ENCODE data around the gene ANGPTL1. TPM values are rescaled to one million over a fixed set of nuclear protein-coding genes. Genes with fewer than 3 reads are reported as not detected.

ANGPTL1 gene
- total RNA-seq: not detected in 2 replicates

- no peak for DNase-seq (ENCODE audit: low spot score)
- Mint-ChIP-seq H3K27me3 (ENCODE audit: insufficient read depth) (no peaks in the 10 kb centered on the region), H3K4me3 (no peak within 1 kb of the TSS), H3K9me3 (no peaks in the 10 kb centered on the region), H3K4me1 (ENCODE audit: low read depth) (peaks cover 5% of the 10 kb centered on the region), H3K27ac (no peak within 1 kb of the TSS), H3K36me3 (ENCODE audit: low read depth) (no peaks in the 10 kb centered on the region)
- intact Hi-C loops (cut with micrococcal nuclease): no loop called here
Observed at GRCh38 chr1:178870944-178871343, at the start of gene ANGPTL1. ANGPTL1 (minus strand) TSS chr1:178871077; CDS start chr1:178865776, 5,301 bp downstream.

GRCh38 chr1:178919581-178919980 lies 48.7 kb upstream of the ANGPTL1 start:
- Mint-ChIP-seq H3K27me3 (ENCODE audit: insufficient read depth) (peaks cover 6% of the 10 kb centered on the region), H3K27ac (no peak overlapping the region), H3K36me3 (ENCODE audit: low read depth) (no peaks in the 10 kb centered on the region), H3K4me1 (ENCODE audit: low read depth) (no peaks in the 10 kb centered on the region), H3K4me3 (no peak overlapping the region), H3K9me3 (no peaks in the 10 kb centered on the region)
- intact Hi-C loops (cut with micrococcal nuclease): no loop called here
- no peak for DNase-seq (ENCODE audit: low spot score)

- Mint-ChIP-seq H3K4me1 (ENCODE audit: low read depth) (no peaks in the 10 kb centered on the region), H3K9me3 (no peaks in the 10 kb centered on the region), H3K27ac (no peak overlapping the region), H3K27me3 (ENCODE audit: insufficient read depth) (peaks cover 6% of the 10 kb centered on the region), H3K36me3 (ENCODE audit: low read depth) (no peaks in the 10 kb centered on the region), H3K4me3 (no peak overlapping the region)
- no peak for DNase-seq (ENCODE audit: low spot score)
- intact Hi-C loops (cut with micrococcal nuclease): no loop called here
Observed at GRCh38 chr1:178918955-178919354, 48.1 kb upstream of the ANGPTL1 start.

GRCh38 chr1:178918308-178918707 lies 47.4 kb upstream of the ANGPTL1 start:
- Mint-ChIP-seq H3K9me3 (no peaks in the 10 kb centered on the region), H3K4me1 (ENCODE audit: low read depth) (no peaks in the 10 kb centered on the region), H3K36me3 (ENCODE audit: low read depth) (no peaks in the 10 kb centered on the region), H3K27ac (no peak overlapping the region), H3K4me3 (no peak overlapping the region), H3K27me3 (ENCODE audit: insufficient read depth) (peaks cover 6% of the 10 kb centered on the region)
- no peak for DNase-seq (ENCODE audit: low spot score)
- intact Hi-C loops (cut with micrococcal nuclease): no loop called here

GRCh38 chr1:178916448-178917174 lies 45.7 kb upstream of the ANGPTL1 start:
- no peak overlapping the region for H3K27ac Mint-ChIP-seq
- H3K27me3 Mint-ChIP-seq (ENCODE audit: insufficient read depth): peaks cover 2% of the 10 kb centered on the region
- intact Hi-C loops (cut with micrococcal nuclease): no loop called here
- no peak for DNase-seq (ENCODE audit: low spot score)
- no peaks in the 10 kb centered on the region for H3K36me3 Mint-ChIP-seq (ENCODE audit: low read depth)
- no peak overlapping the region for H3K4me3 Mint-ChIP-seq
- no peaks in the 10 kb centered on the region for H3K9me3 Mint-ChIP-seq
- no peaks in the 10 kb centered on the region for H3K4me1 Mint-ChIP-seq (ENCODE audit: low read depth)

- Mint-ChIP-seq H3K27ac (no peak overlapping the region), H3K9me3 (no peaks in the 10 kb centered on the region), H3K4me3 (no peak overlapping the region), H3K27me3 (ENCODE audit: insufficient read depth) (peaks cover 2% of the 10 kb centered on the region), H3K4me1 (ENCODE audit: low read depth) (no peaks in the 10 kb centered on the region), H3K36me3 (ENCODE audit: low read depth) (peaks cover 1% of the 10 kb centered on the region)
- no peak for DNase-seq (ENCODE audit: low spot score)
- intact Hi-C loops (cut with micrococcal nuclease): no loop called here
Observed at GRCh38 chr1:178912597-178912996, 41.7 kb upstream of the ANGPTL1 start.

- no peak for DNase-seq (ENCODE audit: low spot score)
- Mint-ChIP-seq H3K4me1 (ENCODE audit: low read depth) (no peaks in the 10 kb centered on the region), H3K27me3 (ENCODE audit: insufficient read depth) (peaks cover 2% of the 10 kb centered on the region), H3K4me3 (no peak overlapping the region), H3K27ac (no peak overlapping the region), H3K9me3 (no peaks in the 10 kb centered on the region), H3K36me3 (ENCODE audit: low read depth) (peaks cover 1% of the 10 kb centered on the region)
- intact Hi-C loops (cut with micrococcal nuclease): no loop called here
Observed at GRCh38 chr1:178910023-178910422, 39.1 kb upstream of the ANGPTL1 start.

GRCh38 chr1:178908358-178908757 lies 37.5 kb upstream of the ANGPTL1 start:
- no peaks in the 10 kb centered on the region for H3K9me3 Mint-ChIP-seq
- no peaks in the 10 kb centered on the region for H3K4me1 Mint-ChIP-seq (ENCODE audit: low read depth)
- H3K27ac Mint-ChIP-seq: no peak overlapping the region
- H3K4me3 Mint-ChIP-seq: no peak overlapping the region
- peaks cover 1% of the 10 kb centered on the region for H3K36me3 Mint-ChIP-seq (ENCODE audit: low read depth)
- peaks cover 2% of the 10 kb centered on the region for H3K27me3 Mint-ChIP-seq (ENCODE audit: insufficient read depth)
- no peak for DNase-seq (ENCODE audit: low spot score)
- intact Hi-C loops (cut with micrococcal nuclease): no loop called here

GRCh38 chr1:178901482-178902125 lies 30.7 kb upstream of the ANGPTL1 start:
- Mint-ChIP-seq H3K9me3 (no peaks in the 10 kb centered on the region), H3K27me3 (ENCODE audit: insufficient read depth) (no peaks in the 10 kb centered on the region), H3K4me3 (no peak overlapping the region), H3K4me1 (ENCODE audit: low read depth) (no peaks in the 10 kb centered on the region), H3K27ac (no peak overlapping the region), H3K36me3 (ENCODE audit: low read depth) (no peaks in the 10 kb centered on the region)
- intact Hi-C loops (cut with micrococcal nuclease): no loop called here
- DNase-seq (ENCODE audit: low spot score): no peak

GRCh38 chr1:178899402-178899801 lies 28.5 kb upstream of the ANGPTL1 start:
- Mint-ChIP-seq H3K4me1 (ENCODE audit: low read depth) (no peaks in the 10 kb centered on the region), H3K4me3 (no peak overlapping the region), H3K9me3 (no peaks in the 10 kb centered on the region), H3K27ac (no peak overlapping the region), H3K36me3 (ENCODE audit: low read depth) (no peaks in the 10 kb centered on the region), H3K27me3 (ENCODE audit: insufficient read depth) (no peaks in the 10 kb centered on the region)
- no peak for DNase-seq (ENCODE audit: low spot score)
- intact Hi-C loops (cut with micrococcal nuclease): no loop called here

- Mint-ChIP-seq H3K36me3 (ENCODE audit: low read depth) (no peaks in the 10 kb centered on the region), H3K27ac (no peak overlapping the region), H3K9me3 (no peaks in the 10 kb centered on the region), H3K27me3 (ENCODE audit: insufficient read depth) (no peaks in the 10 kb centered on the region), H3K4me1 (ENCODE audit: low read depth) (no peaks in the 10 kb centered on the region), H3K4me3 (no peak overlapping the region)
- intact Hi-C loops (cut with micrococcal nuclease): no loop called here
- DNase-seq (ENCODE audit: low spot score): no peak
Observed at GRCh38 chr1:178898401-178898800, 27.5 kb upstream of the ANGPTL1 start.

- Mint-ChIP-seq H3K36me3 (ENCODE audit: low read depth) (no peaks in the 10 kb centered on the region), H3K4me1 (ENCODE audit: low read depth) (no peaks in the 10 kb centered on the region), H3K9me3 (no peaks in the 10 kb centered on the region), H3K27me3 (ENCODE audit: insufficient read depth) (no peaks in the 10 kb centered on the region), H3K27ac (no peak overlapping the region), H3K4me3 (no peak overlapping the region)
- no peak for DNase-seq (ENCODE audit: low spot score)
- intact Hi-C loops (cut with micrococcal nuclease): no loop called here
Observed at GRCh38 chr1:178895928-178896327, 25.1 kb upstream of the ANGPTL1 start.

GRCh38 chr1:178886551-178886950 lies 15.7 kb upstream of the ANGPTL1 start:
- H3K9me3 Mint-ChIP-seq: no peaks in the 10 kb centered on the region
- no peaks in the 10 kb centered on the region for H3K36me3 Mint-ChIP-seq (ENCODE audit: low read depth)
- no peak overlapping the region for H3K4me3 Mint-ChIP-seq
- H3K4me1 Mint-ChIP-seq (ENCODE audit: low read depth): no peaks in the 10 kb centered on the region
- no peaks in the 10 kb centered on the region for H3K27me3 Mint-ChIP-seq (ENCODE audit: insufficient read depth)
- H3K27ac Mint-ChIP-seq: no peak overlapping the region
- intact Hi-C loops (cut with micrococcal nuclease): no loop called here
- DNase-seq (ENCODE audit: low spot score): no peak
